NT2/D1 (cell line): ENCODE data around the gene PIP5K1C.

Experiments
- YY1 ChIP-seq: IDR thresholded peaks from 2 replicates; pipeline ENCODE4 v1.6.1; 2011; ENCODE audit not compliant: insufficient read length, insufficient read depth
- ZNF274 ChIP-seq: IDR thresholded peaks from 2 replicates; pipeline ENCODE4 v1.6.1; 2011; ENCODE audit warnings: mild to moderate bottlenecking, low read depth, low read length

GRCh38 chr19:3721887-3722442 lies 21.7 kb upstream of the PIP5K1C start:
- TF ChIP-seq ZNF274 (no peak), YY1 (no peak)
